SK-N-SH treated with all-trans-retinoic acid at 6 μM for 48 hours (cell line): ENCODE results near the gene MCU.

ENCODE experiments used
- ATAC-seq: fragments of 200-7000 bp; cut with Tn5 transposase; 3 replicates; pipeline ENCODE4 v1.9.1; 2020; ENCODE audit warnings: mild to moderate bottlenecking, moderate library complexity
- BACH2 ChIP-seq: fragments of 250-450 bp; sonication (Bioruptor Pico); IDR thresholded peaks from 2 replicates; pipeline ENCODE4 v1.9.0; 2021; ENCODE audit warnings: mild to moderate bottlenecking, borderline replicate concordance
- CREB5 ChIP-seq: fragments of 250-450 bp; sonication (Bioruptor Pico); IDR thresholded peaks from 2 replicates; pipeline ENCODE4 v1.5.1; 2020; ENCODE audit warnings: low read depth, mild to moderate bottlenecking, moderate library complexity
- CSDC2 ChIP-seq: fragments of 250-450 bp; sonication (Bioruptor Pico); IDR thresholded peaks from 2 replicates; pipeline ENCODE4 v1.5.0; 2020; ENCODE audit warnings: mild to moderate bottlenecking, moderate library complexity
- CSRNP3 ChIP-seq: fragments of 250-450 bp; sonication (Bioruptor Pico); IDR thresholded peaks from 2 replicates; pipeline ENCODE4 v1.5.1; 2021; ENCODE audit warnings: mild to moderate bottlenecking, moderate library complexity
- ESRRG ChIP-seq: fragments of 250-450 bp; sonication (Bioruptor Pico); IDR thresholded peaks from 2 replicates; pipeline ENCODE4 v1.6.1; 2021; ENCODE audit warnings: mild to moderate bottlenecking
- GLIS3 ChIP-seq: fragments of 250-450 bp; sonication (Bioruptor Pico); IDR thresholded peaks from 2 replicates; pipeline ENCODE4 v1.5.0; 2020; ENCODE audit warnings: mild to moderate bottlenecking, moderate library complexity
- ISL1 ChIP-seq: fragments of 250-450 bp; sonication (Bioruptor Pico); IDR thresholded peaks from 2 replicates; pipeline ENCODE4 v2.1.2; 2022; ENCODE audit warnings: mild to moderate bottlenecking, moderate library complexity
- OSR1 ChIP-seq: fragments of 250-450 bp; sonication (Bioruptor Pico); IDR thresholded peaks from 2 replicates; pipeline ENCODE4 v1.8.0; 2022; ENCODE audit warnings: moderate library complexity, mild to moderate bottlenecking, inconsistent platforms
- POU6F1 ChIP-seq: fragments of 250-450 bp; sonication (Bioruptor Pico); IDR thresholded peaks from 2 replicates; pipeline ENCODE4 v1.8.0; 2021; ENCODE audit warnings: low read depth, mild to moderate bottlenecking, moderate library complexity, borderline replicate concordance
- PPARA ChIP-seq: fragments of 250-450 bp; sonication (Bioruptor Pico); IDR thresholded peaks from 2 replicates; pipeline ENCODE4 v1.5.0; 2020; ENCODE audit warnings: mild to moderate bottlenecking, borderline replicate concordance
- RARB ChIP-seq: fragments of 250-450 bp; sonication (Bioruptor Pico); IDR thresholded peaks from 2 replicates; pipeline ENCODE4 v1.8.0; 2021; ENCODE audit warnings: mild to moderate bottlenecking, moderate library complexity
- SNAI2 ChIP-seq: fragments of 250-450 bp; sonication (Bioruptor Pico); IDR thresholded peaks from 2 replicates; pipeline ENCODE4 v1.5.0; 2020; ENCODE audit warnings: mild to moderate bottlenecking, moderate library complexity
- TOX ChIP-seq: fragments of 250-450 bp; sonication (Bioruptor Pico); IDR thresholded peaks from 2 replicates; pipeline ENCODE4 v1.8.0; 2021; ENCODE audit warnings: mild to moderate bottlenecking, moderate library complexity, borderline replicate concordance
- TSHZ2 ChIP-seq: fragments of 250-450 bp; sonication (Bioruptor Pico); IDR thresholded peaks from 2 replicates; pipeline ENCODE4 v1.5.0; 2020; ENCODE audit warnings: mild to moderate bottlenecking, moderate library complexity
- ZC3H10 ChIP-seq: fragments of 250-450 bp; sonication (Bioruptor Pico); IDR thresholded peaks from 2 replicates; pipeline ENCODE4 v1.5.1; 2021; ENCODE audit warnings: mild to moderate bottlenecking, moderate library complexity
- ZFP30 ChIP-seq: fragments of 450-650 bp; formaldehyde crosslinking; IDR thresholded peaks from 2 replicates; pipeline ENCODE4 v1.5.0; 2022; ENCODE audit warnings: mild to moderate bottlenecking, moderate library complexity
- ZNF565 ChIP-seq: fragments of 450-650 bp; formaldehyde crosslinking; conservative IDR thresholded peaks from 2 replicates; pipeline ENCODE4 v1.5.0; 2020; ENCODE audit warnings: low read depth, mild to moderate bottlenecking, moderate library complexity
- ZNF70 ChIP-seq: fragments of 450-650 bp; formaldehyde crosslinking; IDR thresholded peaks from 2 replicates; pipeline ENCODE4 v1.5.0; 2020; ENCODE audit warnings: mild to moderate bottlenecking, moderate library complexity
- ZNF8 ChIP-seq: fragments of 450-650 bp; formaldehyde crosslinking; IDR thresholded peaks from 2 replicates; pipeline ENCODE4 v1.5.0; 2020; ENCODE audit warnings: mild to moderate bottlenecking, moderate library complexity

Gene MCU

GRCh38 chr10:72814099-72814790 lies 122.3 kb downstream of the MCU start:
- no peak for TF ChIP-seq BACH2 (CRISPR knock-in tag)
- TF ChIP-seq ZNF70 = no peak
- TF ChIP-seq ISL1 (CRISPR knock-in tag) = no peak
- TF ChIP-seq ZFP30 (CRISPR knock-in tag) = no peak
- no peak for TF ChIP-seq ZC3H10
- TF ChIP-seq PPARA (CRISPR knock-in tag) = no peak
- no peak for TF ChIP-seq TOX (CRISPR knock-in tag)
- no peak for TF ChIP-seq CSRNP3 (CRISPR knock-in tag)
- TF ChIP-seq GLIS3 = no peak
- no peak for TF ChIP-seq ZNF8 (CRISPR knock-in tag)
- no peak for TF ChIP-seq CSDC2 (CRISPR knock-in tag)
- no peak for TF ChIP-seq CREB5 (CRISPR knock-in tag)
- no peak for TF ChIP-seq TSHZ2
- TF ChIP-seq SNAI2 (CRISPR knock-in tag) = no peak
- no peak for TF ChIP-seq ESRRG (CRISPR knock-in tag)
- no peak for TF ChIP-seq POU6F1 (CRISPR knock-in tag)
- ATAC-seq = no peak

- no peak for ATAC-seq
- TF ChIP-seq ZNF565 (CRISPR knock-in tag) = no peak
- no peak for TF ChIP-seq CSDC2 (CRISPR knock-in tag)
- no peak for TF ChIP-seq RARB (CRISPR knock-in tag)
- TF ChIP-seq PPARA (CRISPR knock-in tag) = no peak
- TF ChIP-seq ESRRG (CRISPR knock-in tag) = no peak
- no peak for TF ChIP-seq SNAI2 (CRISPR knock-in tag)
- no peak for TF ChIP-seq ZNF8 (CRISPR knock-in tag)
- no peak for TF ChIP-seq ISL1 (CRISPR knock-in tag)
- no peak for TF ChIP-seq TSHZ2
- no peak for TF ChIP-seq OSR1 (CRISPR knock-in tag)
- no peak for TF ChIP-seq POU6F1 (CRISPR knock-in tag)
- no peak for TF ChIP-seq CSRNP3 (CRISPR knock-in tag)
- TF ChIP-seq GLIS3 = no peak
- TF ChIP-seq BACH2 (CRISPR knock-in tag) = no peak
These were observed 124.6 kb downstream of the MCU start for GRCh38 chr10:72816565-72816964.
